GM19035 (cell line): ENCODE measurements around the gene PPIL4.
"Not testable (repeated sequence)": the region's sequence is repeated elsewhere in the genome, so short reads cannot be mapped to it uniquely, and the experiment has no call there.

Source experiments
- ATAC-seq: cut with Tn5 transposase; IDR thresholded peaks from one replicate; pipeline ENCODE4 v1.9.1; 2021; ENCODE audit not compliant: unreplicated experiment

Gene PPIL4

DNA sequence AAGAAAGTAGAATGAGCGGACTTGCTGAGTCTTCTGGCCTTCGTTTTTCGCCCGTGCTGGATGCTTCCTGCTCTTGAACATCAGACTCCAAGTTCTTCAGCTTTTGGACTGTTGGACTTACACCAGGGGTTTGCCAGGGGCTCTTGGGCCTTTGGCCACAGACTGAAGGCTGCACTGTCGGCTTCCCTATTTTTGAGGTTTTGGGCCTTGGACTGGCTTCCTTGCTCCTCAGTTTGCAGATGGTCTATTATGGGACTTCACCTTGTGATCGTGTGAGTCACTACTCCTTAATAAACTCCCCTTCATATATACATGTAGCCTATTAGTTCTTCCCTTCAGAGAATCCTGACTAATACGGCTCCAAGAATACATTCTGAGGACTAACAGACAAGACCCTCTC, 83.1 kb downstream of the PPIL4 start:
- ATAC-seq = not testable (repeated sequence)

DNA sequence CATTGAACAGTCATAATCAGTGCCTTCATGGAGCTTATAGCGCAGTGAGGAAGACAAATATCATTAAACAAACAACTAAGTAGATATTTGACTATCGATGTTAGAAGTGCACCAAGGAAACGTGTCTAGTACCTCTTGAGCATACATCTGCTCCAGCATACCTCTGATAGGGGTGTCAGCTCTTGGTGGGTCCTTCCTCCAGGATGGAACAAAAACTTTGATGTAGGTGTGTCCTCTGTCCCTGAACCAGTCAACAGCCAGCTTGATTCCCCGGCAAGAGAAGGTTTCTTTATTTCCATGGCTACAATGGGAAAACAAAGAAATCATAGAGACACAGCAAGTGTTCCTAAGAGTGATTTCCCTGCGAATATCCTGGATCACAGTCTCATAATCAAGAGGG, 84.2 kb downstream of the PPIL4 start:
- ATAC-seq = no peak

DNA sequence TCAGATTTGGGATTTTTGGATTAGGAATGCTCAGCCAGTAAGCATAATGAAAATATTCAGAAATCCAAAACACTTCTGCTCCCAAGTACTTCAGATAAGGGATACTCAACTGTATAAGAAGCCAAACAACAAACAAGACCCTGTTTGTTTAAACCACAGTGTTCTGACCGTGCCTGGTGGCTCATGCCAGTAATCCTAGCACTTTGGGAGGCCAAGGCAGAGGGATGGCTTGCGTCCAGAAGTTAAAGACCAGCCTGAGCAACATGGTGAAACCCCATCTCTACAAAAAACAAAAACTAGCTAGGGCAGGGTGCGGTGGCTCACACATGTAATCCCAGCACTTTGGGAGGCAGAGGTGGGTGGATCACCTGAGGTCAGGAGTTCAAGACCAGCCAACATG, 85.6 kb downstream of the PPIL4 start:
- ATAC-seq = not testable (repeated sequence)

DNA sequence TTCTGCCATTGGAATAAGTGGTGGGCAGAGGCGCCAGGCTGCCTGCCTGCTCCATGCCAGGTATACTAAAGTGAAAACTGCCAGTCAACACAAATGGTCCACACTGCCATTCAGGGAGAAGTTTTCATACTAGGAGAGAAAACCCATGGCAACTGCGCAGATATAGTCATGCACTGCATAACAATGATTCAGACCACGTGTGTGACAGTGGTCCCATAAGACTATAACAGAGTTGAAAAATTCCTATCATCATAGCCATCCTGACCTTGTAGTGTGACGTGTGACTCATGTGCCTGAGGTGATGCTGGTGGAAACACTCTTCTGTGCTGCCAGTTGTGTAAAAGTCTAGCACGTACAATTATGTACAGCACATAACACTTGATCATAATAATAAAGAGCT, 86.1 kb downstream of the PPIL4 start:
- no peak for ATAC-seq

DNA sequence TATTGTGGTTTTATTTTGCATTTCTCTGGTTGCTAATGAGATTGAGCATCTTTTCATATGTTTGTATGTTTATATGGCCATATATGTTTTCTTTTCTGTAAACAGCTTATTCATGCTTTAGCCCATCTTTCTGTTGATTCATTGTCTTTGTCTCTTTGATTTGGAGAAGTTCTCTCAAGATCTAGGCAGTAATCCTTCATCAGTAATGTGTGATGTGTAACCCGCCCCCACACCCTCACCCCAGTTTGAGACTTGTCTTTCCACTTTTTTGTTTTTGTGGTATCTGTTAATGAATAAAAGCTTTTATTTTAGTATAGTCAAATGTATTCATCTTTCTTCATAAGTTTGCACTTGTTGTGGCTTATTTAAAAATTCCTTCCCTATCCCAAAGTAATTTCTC, 87.0 kb downstream of the PPIL4 start:
- no peak for ATAC-seq

GRCh38 chr6:149458196-149458595, 87.6 kb downstream of the PPIL4 start:
- no peak for ATAC-seq

DNA sequence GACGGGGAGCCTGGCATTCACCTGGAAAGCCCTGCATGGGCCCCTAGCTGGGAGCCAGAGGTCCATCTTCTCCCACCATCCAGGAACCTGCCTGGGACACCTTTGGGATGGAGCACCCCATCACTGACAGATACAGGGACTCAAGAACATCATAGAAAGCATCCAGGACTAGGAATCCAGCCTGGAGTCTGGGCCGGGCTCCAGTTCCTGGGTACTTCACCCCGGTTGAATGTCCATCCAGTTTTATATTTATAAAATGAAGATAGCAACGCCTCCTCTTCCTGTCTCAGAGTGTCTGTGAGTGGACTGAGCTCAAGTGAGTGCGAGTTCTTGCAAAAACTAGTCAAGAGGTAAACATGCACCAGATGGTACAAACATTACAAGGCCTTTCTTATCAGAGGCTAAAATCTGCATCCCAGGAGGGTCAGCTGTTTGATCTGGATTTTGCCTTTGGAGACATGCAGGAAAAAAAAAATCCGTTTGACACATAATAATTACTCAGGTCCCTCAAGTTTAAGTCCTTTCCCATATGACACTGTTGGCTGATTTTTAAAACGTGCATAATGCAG, 88.4 kb downstream of the PPIL4 start:
- ATAC-seq = no peak

DNA sequence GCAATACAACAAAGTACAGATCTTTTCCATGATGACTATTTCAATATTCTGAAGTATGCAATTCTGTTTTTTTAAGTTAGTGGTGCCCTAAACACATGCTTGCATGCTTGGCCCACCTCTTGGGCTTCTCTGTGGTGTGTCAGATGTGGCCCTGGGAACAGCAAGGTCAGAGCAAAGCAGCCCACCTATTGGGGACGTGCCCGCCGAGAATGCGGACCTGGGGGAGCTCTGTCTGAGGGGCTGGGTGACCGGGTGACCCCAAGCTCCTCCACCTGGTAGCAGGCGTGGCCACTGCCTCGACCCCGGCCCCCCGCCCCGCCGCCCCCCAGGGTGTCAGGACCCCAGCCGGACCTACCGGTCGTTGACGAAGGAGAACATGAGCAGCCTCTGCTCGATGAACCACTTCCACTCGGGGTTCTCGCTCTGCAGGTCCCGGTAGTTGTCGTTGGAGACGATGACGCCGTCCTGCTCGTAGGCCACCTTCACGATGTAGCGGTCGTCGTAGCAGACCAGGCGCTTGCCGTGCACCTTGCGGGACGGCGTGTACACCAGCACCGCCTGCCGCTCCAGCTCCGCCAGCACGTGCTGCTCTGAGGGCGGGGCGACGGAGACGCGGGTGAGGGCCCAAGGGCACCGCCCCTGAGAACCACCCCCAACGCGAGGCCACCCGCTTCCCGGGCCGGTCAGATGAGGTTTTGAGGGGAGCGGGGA, 89.4 kb downstream of the PPIL4 start:
- no peak for ATAC-seq

DNA sequence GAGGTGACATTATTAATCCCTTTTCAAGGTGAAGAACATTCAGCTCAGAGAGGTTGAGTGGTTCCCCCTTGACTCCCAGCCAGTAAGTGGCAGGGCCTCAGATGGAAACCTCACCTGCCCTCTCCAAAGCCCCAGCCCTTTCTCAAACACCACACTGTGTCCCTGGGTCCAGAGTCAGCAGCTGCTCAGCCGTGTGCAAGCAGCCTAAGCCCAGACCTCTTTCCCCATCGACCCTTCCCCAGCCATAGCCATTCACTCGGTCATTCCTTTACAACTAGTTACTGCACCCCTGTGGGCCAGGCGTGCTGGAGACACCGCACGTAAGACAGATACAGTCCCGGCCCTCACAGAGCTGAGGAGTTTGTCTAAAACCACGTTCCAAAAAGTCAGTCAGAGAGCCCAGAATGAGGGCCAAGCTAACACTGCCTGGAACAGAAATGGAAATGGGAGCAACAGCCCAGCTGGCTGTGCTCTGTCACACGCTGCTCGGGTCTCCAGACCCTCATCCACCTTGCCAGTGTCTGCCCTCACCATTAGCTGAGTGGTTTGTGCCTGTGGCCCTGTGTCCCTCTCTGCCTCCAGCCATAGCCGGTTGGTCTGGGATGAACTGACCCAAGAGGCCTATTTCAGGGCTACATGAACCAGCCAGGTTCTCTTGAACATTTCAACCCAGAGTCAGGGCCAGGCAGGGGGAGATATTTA, 90.7 kb downstream of the PPIL4 start:
- no peak for ATAC-seq
